Uterus (tissue), 2 donors: ENCODE measurements around the gene AAGAB.

Source experiments
- CTCF ChIP-seq, 4 experiments: fragments of 200-600 bp in 2 of 4; fragments of 450-650 bp in 2 of 4; sonication (generic) in 2 of 4; IDR thresholded peaks; one replicate each; pipeline ENCODE4 v1.5.1; 2016 to 2019; ENCODE audit warnings: antibody characterized with exemption in 4 of 4, mild to moderate bottlenecking in 2 of 4, moderate library complexity in 1 of 4
- POLR2A ChIP-seq, 2 donors: fragments of 450-650 bp; IDR thresholded peaks; one replicate each; pipeline ENCODE4 v1.6.1; 2016; ENCODE audit warnings: antibody characterized with exemption in 2 of 2, mild to moderate bottlenecking in 1 of 2, moderate library complexity in 1 of 2

GRCh38 chr15:67192185-67192820, 62.2 kb downstream of the AAGAB start:
- TF ChIP-seq CTCF (IDR thresholded peaks at IDR 0.05) (no peak), POLR2A (IDR thresholded peaks at IDR 0.05) (no peak)
